ENCODE measurements around the gene DYNLRB1. TPM values are rescaled to one million over a fixed set of nuclear protein-coding genes. Genes with fewer than 3 reads are reported as not detected.

DYNLRB1 gene
- total RNA-seq (100 to 1,000 TPM; 129 to 376 (median 145) TPM), polyA plus RNA-seq (100 to 1,000 TPM; 200 to 405 TPM)
- long read RNA-seq, donor 1, transcript DYNLRB1-202 (4 exons, 675 nt), result major isoform, 21 of 43 reads
- long read RNA-seq, donor 1, partial matches to known transcripts, result 14 of 43 reads
- long read RNA-seq, donor 1, other reads (novel, unspliced or antisense), result 8 of 43 reads
- long read RNA-seq, donor 2, transcript DYNLRB1-202 (4 exons, 675 nt), result major isoform, 16 of 22 reads
- long read RNA-seq, donor 2, partial matches to known transcripts, result 2 of 22 reads
- long read RNA-seq, donor 2, other reads (novel, unspliced or antisense), result 4 of 22 reads
- long read RNA-seq, donor 3, transcript DYNLRB1-202 (4 exons, 675 nt), result major isoform, 16 of 32 reads
- long read RNA-seq, donor 3, partial matches to known transcripts, result 9 of 32 reads
- long read RNA-seq, donor 3, other reads (novel, unspliced or antisense), result 6 of 32 reads

DNA sequence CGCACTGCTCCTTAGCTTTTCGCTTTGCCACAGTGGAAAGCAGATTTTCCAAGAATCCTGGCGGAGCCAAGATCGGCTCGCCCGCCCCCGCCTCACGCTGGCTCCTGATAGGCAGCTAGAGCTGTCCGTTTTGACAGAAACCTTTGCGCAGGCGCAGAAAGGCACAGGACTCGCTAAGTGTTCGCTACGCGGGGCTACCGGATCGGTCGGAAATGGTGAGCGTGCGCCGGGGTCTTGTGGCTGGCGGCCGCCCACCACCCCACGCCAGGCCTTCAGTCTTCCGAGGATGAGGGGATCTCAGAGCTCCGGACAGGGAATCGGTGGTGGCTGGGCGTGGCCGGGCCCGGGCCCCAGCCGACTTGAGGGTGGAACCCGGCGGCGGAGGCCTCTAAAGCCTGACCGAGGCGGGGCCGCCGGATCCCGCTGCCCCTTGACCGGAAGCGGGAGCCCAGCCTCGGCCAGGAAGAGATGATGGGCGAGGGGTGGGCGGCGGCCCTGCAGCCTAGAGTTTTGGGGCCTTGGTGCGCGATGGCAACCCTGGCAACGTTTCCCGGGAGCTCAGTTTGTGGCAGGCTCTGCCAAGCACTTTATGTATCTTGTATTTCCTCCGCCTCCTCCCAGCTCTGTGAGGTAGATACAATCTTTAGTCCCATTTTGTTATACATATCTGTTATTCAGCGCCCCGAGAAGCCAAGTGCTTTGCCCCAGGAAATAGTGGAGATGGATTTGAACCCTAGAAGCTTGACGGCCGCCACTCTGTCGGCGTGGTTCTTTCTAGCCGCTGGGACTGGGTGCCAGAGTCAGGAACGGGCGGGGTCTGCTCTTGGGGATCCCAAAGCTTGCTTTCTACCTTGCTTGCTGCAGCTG, at the start of gene DYNLRB1:
Gene DYNLRB1 (plus strand): TSS at position 176 of the 867 bp plus-strand sequence. CDS start 37 bp downstream, at position 213.
- Histone ChIP-seq H3K4me1 (peaks cover 0 to 49% (median 31%) of the 10 kb centered on the region in 12 donors), H3K4me3 (peak within 1 kb of the TSS; percentile 56 to 95 (median 80)), H3K36me3 (peaks cover 0 to 34% (median 10%) of the 10 kb centered on the region in 9 donors), H3K9me3 (no peaks in the 10 kb centered on the region), H3K27me3 (no peaks in the 10 kb centered on the region), H3K27ac (peak within 1 kb of the TSS; percentile 89 to 99 (median 95))
- 0% methylated on average over 29 to 59 of the region's 59 CpGs for WGBS, 4 donors
- peak; percentile 97 to 98 (median 98) for DNase-seq
- ATAC-seq, result peak; percentile 96 to 98 (median 97)
- TF ChIP-seq, protein P1, sequence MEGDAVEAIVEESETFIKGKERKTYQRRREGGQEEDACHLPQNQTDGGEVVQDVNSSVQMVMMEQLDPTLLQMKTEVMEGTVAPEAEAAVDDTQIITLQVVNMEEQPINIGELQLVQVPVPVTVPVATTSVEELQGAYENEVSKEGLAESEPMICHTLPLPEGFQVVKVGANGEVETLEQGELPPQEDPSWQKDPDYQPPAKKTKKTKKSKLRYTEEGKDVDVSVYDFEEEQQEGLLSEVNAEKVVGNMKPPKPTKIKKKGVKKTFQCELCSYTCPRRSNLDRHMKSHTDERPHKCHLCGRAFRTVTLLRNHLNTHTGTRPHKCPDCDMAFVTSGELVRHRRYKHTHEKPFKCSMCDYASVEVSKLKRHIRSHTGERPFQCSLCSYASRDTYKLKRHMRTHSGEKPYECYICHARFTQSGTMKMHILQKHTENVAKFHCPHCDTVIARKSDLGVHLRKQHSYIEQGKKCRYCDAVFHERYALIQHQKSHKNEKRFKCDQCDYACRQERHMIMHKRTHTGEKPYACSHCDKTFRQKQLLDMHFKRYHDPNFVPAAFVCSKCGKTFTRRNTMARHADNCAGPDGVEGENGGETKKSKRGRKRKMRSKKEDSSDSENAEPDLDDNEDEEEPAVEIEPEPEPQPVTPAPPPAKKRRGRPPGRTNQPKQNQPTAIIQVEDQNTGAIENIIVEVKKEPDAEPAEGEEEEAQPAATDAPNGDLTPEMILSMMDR (IDR thresholded peaks at IDR 0.05), result no peak
- TF ChIP-seq POLR2A (IDR thresholded peaks at IDR 0.05), result peak in 1 of 2 donors; percentile 86
- intact Hi-C loops (cut with DNase I), result loop anchor here in 4 of 10 donors (2.0 to 10.0 kb wide), 4 partner anchors 202 to 214 kb away; partner anchors contain the start of gene AHCY (in 1 of the 4)

DNA sequence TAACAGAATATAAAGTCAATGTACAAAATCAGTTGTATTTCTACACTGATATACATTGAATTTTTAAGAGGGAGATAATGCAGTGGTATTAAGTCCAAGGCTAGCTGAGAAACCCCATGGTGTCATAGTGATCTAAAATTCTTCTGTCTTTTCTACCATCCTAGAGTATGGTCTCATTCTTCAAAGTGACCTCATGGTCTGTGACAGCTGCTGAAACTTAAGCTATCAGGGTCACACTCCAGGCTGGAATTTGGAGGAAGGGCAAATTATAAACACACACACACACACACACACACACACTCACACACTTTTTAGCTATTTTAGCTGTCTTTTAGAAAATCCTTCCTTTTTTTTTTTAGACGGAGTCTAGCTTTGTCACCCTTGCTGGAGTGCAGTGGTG, 47.3 kb upstream of the DYNLRB1 start:
- peaks cover 0 to 84% (median 57%) of the 10 kb centered on the region in 9 donors for H3K36me3 ChIP-seq
- ATAC-seq (no peak), DNase-seq (no peak)
- no peaks in the 10 kb centered on the region for H3K27me3 ChIP-seq
- H3K9me3 ChIP-seq, result no peaks in the 10 kb centered on the region
- 74 to 86% (median 82%) methylated on average over 1 of the region's 1 CpG for WGBS, 4 donors
- H3K27ac ChIP-seq, result no peak overlapping the region
- H3K4me1 ChIP-seq, result peaks cover 0 to 21% (median 14%) of the 10 kb centered on the region in 12 donors
- H3K4me3 ChIP-seq, result no peak overlapping the region
- intact Hi-C loops (cut with DNase I), result loop anchor here in 2 of 10 donors (5.0 to 10.0 kb wide), 2 partner anchors 157 to 274 kb away; no protein-coding TSS in a partner anchor
- TF ChIP-seq POLR2A (IDR thresholded peaks at IDR 0.05), result no peak
- TF ChIP-seq, protein P1 (IDR thresholded peaks at IDR 0.05), result no peak

DNA sequence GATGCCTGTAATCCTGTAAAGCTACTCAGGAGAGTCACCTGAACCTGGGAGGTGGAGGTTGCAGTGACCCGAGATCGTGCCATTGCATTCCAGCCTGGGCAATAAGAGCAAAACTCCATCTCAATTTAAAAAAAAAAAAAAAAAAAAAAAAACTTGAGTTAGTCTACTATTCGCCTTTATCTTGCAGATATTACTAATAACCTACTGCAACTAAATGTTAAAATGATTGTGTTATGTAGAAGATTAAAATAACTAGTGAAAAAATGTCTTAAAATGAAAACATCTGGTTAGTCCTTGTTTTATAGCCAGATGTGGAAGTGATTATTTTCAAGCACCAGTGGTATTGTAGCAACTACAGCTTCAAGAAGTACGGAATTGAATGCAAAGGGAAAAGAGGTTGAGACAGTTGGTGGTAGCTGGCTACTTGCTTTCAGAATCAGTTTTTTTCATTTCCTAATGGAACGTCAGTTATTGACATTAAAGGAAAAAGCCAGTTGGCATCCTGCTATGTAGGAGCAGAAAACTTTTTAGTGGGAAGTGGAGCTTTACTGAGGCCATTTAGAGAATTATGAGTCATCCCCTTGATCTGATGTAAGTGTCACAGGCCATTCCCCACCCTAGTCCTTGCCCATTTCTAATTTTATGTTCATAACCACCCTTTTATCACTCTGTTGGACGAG, 43.8 kb upstream of the DYNLRB1 start:
- Histone ChIP-seq H3K9me3 (no peaks in the 10 kb centered on the region), H3K4me3 (no peak overlapping the region), H3K36me3 (peaks cover 0 to 67% (median 39%) of the 10 kb centered on the region in 9 donors), H3K27me3 (no peaks in the 10 kb centered on the region), H3K27ac (peak overlapping the region in 8 of 12 donors; percentile 3 to 23 (median 12)), H3K4me1 (peaks cover 0 to 29% (median 16%) of the 10 kb centered on the region in 12 donors)
- no peak for DNase-seq
- WGBS, 4 donors, result 54 to 69% (median 58%) methylated on average over 6 of the region's 6 CpGs
- TF ChIP-seq POLR2A (IDR thresholded peaks at IDR 0.05), result no peak
- TF ChIP-seq, protein P1 (IDR thresholded peaks at IDR 0.05), result no peak
- peak; percentile 57 to 82 (median 78) for ATAC-seq
- intact Hi-C loops (cut with DNase I), result loop anchor here in 5 of 10 donors (5.0 to 10.0 kb wide), 3 partner anchors 52 to 160 kb away; no protein-coding TSS in a partner anchor
